Type B pancreatic cell (in vitro differentiated cells): ENCODE measurements around the gene PWWP2B. TPM values are rescaled to one million over a fixed set of nuclear protein-coding genes. Genes with fewer than 3 reads are reported as not detected.
A peak's percentile ranks its signal among the peaks of the same experiment; 100 is the strongest.

Source experiments
- DNase-seq: peaks from one replicate; pipeline ENCODE4 v3.0.0; 2021; ENCODE audit warnings: mixed read lengths; ENCODE audit not compliant: unreplicated experiment; ENCODE audit errors: extremely low spot score
- H3K27ac Mint-ChIP-seq: 2 replicates; pipeline ENCODE4 v1.8.0; 2021; ENCODE audit warnings: mild to moderate bottlenecking, mixed read lengths
- H3K27me3 Mint-ChIP-seq: 2 replicates; pipeline ENCODE4 v1.8.0; 2021; ENCODE audit warnings: mixed read lengths
- H3K36me3 Mint-ChIP-seq: 2 replicates; pipeline ENCODE4 v1.8.0; 2021; ENCODE audit warnings: mixed read lengths
- H3K4me1 Mint-ChIP-seq: one replicate; pipeline ENCODE4 v1.8.0; 2021; ENCODE audit warnings: mixed read lengths; ENCODE audit not compliant: unreplicated experiment
- H3K4me3 Mint-ChIP-seq: 2 replicates; pipeline ENCODE4 v1.8.0; 2021; ENCODE audit warnings: mild to moderate bottlenecking, mixed read lengths
- H3K9me3 Mint-ChIP-seq: 2 replicates; pipeline ENCODE4 v1.8.0; 2021; ENCODE audit warnings: mixed read lengths
- CTCF ChIP-seq: fragments of 200-600 bp; sonication (generic); conservative IDR thresholded peaks from 2 replicates; pipeline ENCODE4 v1.5.0; 2021; ENCODE audit warnings: antibody characterized with exemption, mild to moderate bottlenecking
- total RNA-seq: library from RNA; stranded (reverse); gene quantifications from 2 replicates; pipeline ENCODE4 v1.2.1, GENCODE V29; 2021; ENCODE audit warnings: low replicate concordance

Gene PWWP2B
- total RNA-seq, 1 donor from 2014 or later = 22.6 TPM

- DNase-seq = no peak
- Mint-ChIP-seq H3K27ac (no peak overlapping the region), H3K27me3 (no peaks in the 10 kb centered on the region), H3K36me3 (peaks cover 1% of the 10 kb centered on the region), H3K4me1 (peaks cover 7% of the 10 kb centered on the region), H3K9me3 (no peaks in the 10 kb centered on the region), H3K4me3 (no peak overlapping the region)
- TF ChIP-seq CTCF = no peak
Observed at GRCh38 chr10:132436861-132437410, 39.9 kb downstream of the PWWP2B start.

- no peak for DNase-seq
- Mint-ChIP-seq H3K4me1 (peaks cover 11% of the 10 kb centered on the region), H3K9me3 (no peaks in the 10 kb centered on the region), H3K36me3 (peaks cover 4% of the 10 kb centered on the region), H3K27ac (peak overlapping the region; percentile 39), H3K4me3 (no peak overlapping the region), H3K27me3 (no peaks in the 10 kb centered on the region)
- no peak for TF ChIP-seq CTCF
Observed at GRCh38 chr10:132437541-132437950, 40.5 kb downstream of the PWWP2B start.

- DNase-seq = no peak
- Mint-ChIP-seq H3K27ac (peak overlapping the region; percentile 39), H3K4me3 (no peak overlapping the region), H3K9me3 (no peaks in the 10 kb centered on the region), H3K4me1 (peaks cover 11% of the 10 kb centered on the region), H3K27me3 (no peaks in the 10 kb centered on the region), H3K36me3 (peaks cover 4% of the 10 kb centered on the region)
- no peak for TF ChIP-seq CTCF
Observed at GRCh38 chr10:132438091-132439024, 41.4 kb downstream of the PWWP2B start.

- no peak overlapping the region for H3K4me3 Mint-ChIP-seq
- no peak overlapping the region for H3K27ac Mint-ChIP-seq
- no peaks in the 10 kb centered on the region for H3K27me3 Mint-ChIP-seq
- TF ChIP-seq CTCF = no peak
- H3K9me3 Mint-ChIP-seq = no peaks in the 10 kb centered on the region
- peaks cover 11% of the 10 kb centered on the region for H3K4me1 Mint-ChIP-seq
- DNase-seq = no peak
- peaks cover 4% of the 10 kb centered on the region for H3K36me3 Mint-ChIP-seq
Observed at GRCh38 chr10:132439025-132439388, 42.0 kb downstream of the PWWP2B start.

GRCh38 chr10:132439424-132440163, 42.6 kb downstream of the PWWP2B start:
- no peak overlapping the region for H3K4me3 Mint-ChIP-seq
- no peak overlapping the region for H3K27ac Mint-ChIP-seq
- no peaks in the 10 kb centered on the region for H3K9me3 Mint-ChIP-seq
- no peak for DNase-seq
- no peaks in the 10 kb centered on the region for H3K27me3 Mint-ChIP-seq
- peaks cover 4% of the 10 kb centered on the region for H3K36me3 Mint-ChIP-seq
- TF ChIP-seq CTCF = no peak
- peaks cover 11% of the 10 kb centered on the region for H3K4me1 Mint-ChIP-seq
